Small intestine (tissue), 7 donors: ENCODE measurements around the gene COX4I1. TPM values are rescaled to one million over a fixed set of nuclear protein-coding genes. Genes with fewer than 3 reads are reported as not detected.

Experiments
- DNase-seq, 2 donors: peaks; one replicate each; pipeline versions ENCODE4 v3.0.0 to v3.0.0-alpha.2; 2013
- FAIRE-seq: peaks from 2 replicates; lab custom pipeline; 2012; peaks lifted over from hg19 to GRCh38; lab: Jason Lieb, UNC
- H3K27ac ChIP-seq, 3 donors: one replicate each; pipeline ENCODE4 v1.5.1; 2013; ENCODE audit warnings: low read length in 2 of 3, mild to moderate bottlenecking in 2 of 3, control low read depth in 1 of 3, inconsistent platforms in 1 of 3, low read depth in 1 of 3, moderate library complexity in 1 of 3
- H3K27me3 ChIP-seq, 3 donors: one replicate each; pipeline ENCODE4 v1.6.1; 2013; ENCODE audit warnings: low read length in 3 of 3, inconsistent platforms in 1 of 3; ENCODE audit not compliant: control insufficient read depth in 3 of 3, insufficient read depth in 3 of 3
- H3K36me3 ChIP-seq, 3 donors: one replicate each; pipeline ENCODE4 v1.6.1; 2013; ENCODE audit warnings: low read length in 3 of 3, inconsistent platforms in 1 of 3, low read depth in 1 of 3, mild to moderate bottlenecking in 1 of 3, moderate library complexity in 1 of 3; ENCODE audit not compliant: control insufficient read depth in 3 of 3, insufficient read depth in 2 of 3
- H3K4me1 ChIP-seq, 3 donors: one replicate each; pipeline ENCODE4 v1.6.1; 2013; ENCODE audit warnings: low read length in 2 of 3, inconsistent platforms in 1 of 3, low read depth in 1 of 3, mild to moderate bottlenecking in 1 of 3, moderate library complexity in 1 of 3; ENCODE audit not compliant: control insufficient read depth in 3 of 3, insufficient read depth in 2 of 3
- H3K4me3 ChIP-seq, 3 donors: one replicate each; pipeline ENCODE4 v1.5.1; 2013; ENCODE audit warnings: low read length in 3 of 3, control low read depth in 1 of 3, inconsistent platforms in 1 of 3, low read depth in 1 of 3, mild to moderate bottlenecking in 1 of 3, moderate library complexity in 1 of 3
- H3K9me3 ChIP-seq, 2 donors: one replicate each; pipeline ENCODE4 v1.6.1; 2013; ENCODE audit warnings: low read depth in 1 of 2, low read length in 1 of 2; ENCODE audit not compliant: control insufficient read depth in 2 of 2, insufficient read depth in 1 of 2
- WGBS, 3 donors: extraction: QIAGEN DNeasy Blood & Tissue Kit; methylation state at CpG; one replicate each; pipeline ENCODE4 v1.1.7; 2013; 5-methylcytosine and 5-hydroxymethylcytosine counted together
- polyA plus RNA-seq, 4 donors: library from polyadenylated mRNA; stranded (reverse) in 3 of 4; unstranded in 1 of 4; fragments of 200-250 nt in 3 of 4; fragments of 120-200 nt in 1 of 4; gene quantifications; one replicate each; pipeline versions ENCODE4 v1.2.1 to v1.2.3, GENCODE V29; 2013
- donor health status: healthy with polysubstance abuse.
- donor health status: control.
- donor health status: control.
- donor health status: Bipolar disorder and iron deficiency.
- donor health status: healthy.

The COX4I1 gene
- polyA plus RNA-seq, 4 donors: 439 to 2,645 (median 1,917) TPM

DNA sequence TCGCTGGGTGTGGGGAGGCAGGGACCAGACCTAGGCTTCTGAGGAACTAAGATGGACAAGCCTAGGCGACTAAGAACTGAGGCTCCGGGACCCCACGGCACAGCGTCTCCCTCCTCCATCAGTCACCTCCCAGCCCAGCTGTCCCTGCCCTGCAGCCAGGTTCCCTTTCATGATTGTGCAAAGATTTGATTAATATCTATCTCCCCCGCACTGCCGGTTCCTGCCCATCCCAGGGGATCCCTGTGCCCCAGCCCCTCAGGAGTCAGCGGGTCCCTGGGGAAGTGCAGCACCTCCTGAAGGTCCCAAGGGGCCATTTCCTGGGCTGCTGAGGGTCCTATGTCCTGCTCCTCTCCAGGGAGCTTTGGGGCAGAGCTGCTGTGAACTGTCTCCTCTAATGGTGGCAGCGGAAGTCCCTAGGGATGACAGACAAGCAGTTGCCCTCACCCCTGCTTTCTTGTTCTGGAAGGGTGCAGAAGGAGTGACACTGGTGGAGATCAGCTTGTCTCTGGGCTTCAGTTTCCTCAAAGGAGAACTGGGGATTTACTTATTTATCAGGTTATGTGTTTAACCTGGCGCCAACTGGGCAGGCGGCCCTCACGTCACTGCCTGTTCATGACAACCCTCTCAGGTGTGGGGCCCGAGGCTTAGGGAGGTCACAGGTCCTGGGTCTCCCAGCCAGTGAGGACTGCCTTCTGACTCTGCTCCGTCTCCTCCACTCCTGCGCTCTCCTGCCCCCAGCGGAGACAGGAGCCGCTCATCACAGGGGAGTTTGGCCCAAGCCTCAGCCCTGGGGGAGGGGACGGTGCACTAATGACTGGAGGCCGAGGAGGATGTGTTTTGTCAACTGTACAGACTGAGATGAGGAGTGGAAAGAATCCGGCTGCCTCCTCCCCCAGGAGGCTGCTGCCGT lies 46.7 kb upstream of the COX4I1 start:
- H3K36me3 ChIP-seq: no peaks in the 10 kb centered on the region

GRCh38 chr16:85753559-85753958 lies 45.9 kb upstream of the COX4I1 start:
- no peak for FAIRE-seq

More for the DNA sequence above, 46.7 kb upstream of the COX4I1 start:
- no peak for FAIRE-seq
- H3K4me1 ChIP-seq: peaks cover 0 to 32% (median 3%) of the 10 kb centered on the region in 3 donors
- no peak overlapping the region for H3K4me3 ChIP-seq
- H3K27ac ChIP-seq: no peak overlapping the region
- peaks cover 2 to 55% (median 4%) of the 10 kb centered on the region in 3 donors for H3K27me3 ChIP-seq
- peak; percentile 32 to 67 for DNase-seq
- WGBS, 3 donors: 19 to 43% (median 33%) methylated on average over 21 of the region's 21 CpGs
- no peaks in the 10 kb centered on the region for H3K9me3 ChIP-seq

GRCh38 chr16:85753976-85754375 lies 45.5 kb upstream of the COX4I1 start:
- Histone ChIP-seq H3K27me3 (peaks cover 2 to 53% (median 4%) of the 10 kb centered on the region in 3 donors), H3K4me1 (peaks cover 0 to 32% (median 3%) of the 10 kb centered on the region in 3 donors), H3K4me3 (no peak overlapping the region), H3K36me3 (no peaks in the 10 kb centered on the region), H3K9me3 (no peaks in the 10 kb centered on the region), H3K27ac (peak overlapping the region in 1 of 3 donors; percentile 36)
- DNase-seq: peak in 1 of 2 donors; percentile 28
- no peak for FAIRE-seq
- WGBS, 3 donors: 21 to 65% (median 39%) methylated on average over 5 to 7 of the region's 7 CpGs

More at GRCh38 chr16:85753559-85753958, 45.9 kb upstream of the COX4I1 start:
- DNase-seq: peak in 1 of 2 donors; percentile 27
- WGBS, 3 donors: 15 to 61% (median 32%) methylated on average over 6 of the region's 6 CpGs
- Histone ChIP-seq H3K36me3 (no peaks in the 10 kb centered on the region), H3K27me3 (peaks cover 2 to 55% (median 4%) of the 10 kb centered on the region in 3 donors), H3K4me3 (no peak overlapping the region), H3K4me1 (peaks cover 0 to 32% (median 3%) of the 10 kb centered on the region in 3 donors), H3K9me3 (no peaks in the 10 kb centered on the region), H3K27ac (no peak overlapping the region)

- Histone ChIP-seq H3K4me1 (peaks cover 0 to 32% (median 3%) of the 10 kb centered on the region in 3 donors), H3K27me3 (peaks cover 2 to 49% (median 4%) of the 10 kb centered on the region in 3 donors), H3K4me3 (no peak overlapping the region), H3K27ac (peak overlapping the region in 1 of 3 donors; percentile 36), H3K36me3 (no peaks in the 10 kb centered on the region), H3K9me3 (no peaks in the 10 kb centered on the region)
- no peak for DNase-seq
- WGBS, 3 donors: 16 to 59% (median 30%) methylated on average over 7 of the region's 7 CpGs
- FAIRE-seq: no peak
Observed at GRCh38 chr16:85754413-85754812, 45.1 kb upstream of the COX4I1 start.

- peaks cover 2 to 35% (median 4%) of the 10 kb centered on the region in 3 donors for H3K27me3 ChIP-seq
- no peaks in the 10 kb centered on the region for H3K36me3 ChIP-seq
- peaks cover 0 to 21% (median 0%) of the 10 kb centered on the region in 3 donors for H3K4me1 ChIP-seq
- WGBS, 3 donors: 62 to 70% (median 67%) methylated on average over 25 of the region's 25 CpGs
- no peak overlapping the region for H3K4me3 ChIP-seq
- no peaks in the 10 kb centered on the region for H3K9me3 ChIP-seq
- DNase-seq (no peak), FAIRE-seq (no peak)
- peak overlapping the region in 1 of 3 donors; percentile 84 for H3K27ac ChIP-seq
Observed at GRCh38 chr16:85755929-85756768, 43.3 kb upstream of the COX4I1 start.

DNA sequence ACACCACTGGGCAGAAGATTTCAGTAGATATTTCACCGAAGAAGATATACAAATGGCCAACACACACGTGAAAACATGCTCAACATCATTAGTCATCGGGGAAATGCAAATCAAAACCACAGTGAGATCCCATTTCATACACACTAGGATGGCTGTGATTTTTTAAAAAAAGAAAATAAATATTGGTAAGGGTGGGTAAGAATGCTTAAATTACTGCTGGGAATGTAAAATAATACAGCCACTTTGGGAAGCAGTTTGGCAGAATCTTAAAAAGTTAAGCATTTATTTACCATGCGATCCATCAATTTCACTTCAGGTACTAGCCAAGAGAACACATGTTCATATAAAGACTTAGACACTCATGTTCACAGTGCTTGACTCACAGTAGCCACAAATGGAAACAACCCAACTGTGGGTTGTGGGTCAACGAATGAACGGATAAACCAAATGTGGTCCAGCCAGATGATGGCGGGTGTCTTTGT lies 42.1 kb upstream of the COX4I1 start:
- Histone ChIP-seq H3K36me3 (no peaks in the 10 kb centered on the region), H3K4me3 (no peak overlapping the region), H3K27me3 (peaks cover 0 to 23% (median 0%) of the 10 kb centered on the region in 3 donors), H3K27ac (peak overlapping the region in 1 of 3 donors; percentile 65), H3K9me3 (no peaks in the 10 kb centered on the region), H3K4me1 (peaks cover 0 to 11% (median 0%) of the 10 kb centered on the region in 3 donors)
- no peak for FAIRE-seq
- 57 to 69% (median 67%) methylated on average over 7 of the region's 7 CpGs for WGBS, 3 donors
- no peak for DNase-seq

- 49 to 77% (median 69%) methylated on average over 16 of the region's 16 CpGs for WGBS, 3 donors
Observed at GRCh38 chr16:85759136-85759535, 40.4 kb upstream of the COX4I1 start.

More at GRCh38 chr16:85759136-85759535, 40.4 kb upstream of the COX4I1 start:
- Histone ChIP-seq H3K36me3 (no peaks in the 10 kb centered on the region), H3K9me3 (no peaks in the 10 kb centered on the region), H3K27ac (no peak overlapping the region), H3K4me1 (no peaks in the 10 kb centered on the region), H3K27me3 (peaks cover 0 to 9% (median 0%) of the 10 kb centered on the region in 3 donors), H3K4me3 (no peak overlapping the region)
- no peak for DNase-seq
- FAIRE-seq: no peak
